Measurements from ENCODE around the gene PTPN7.
"Not testable (repeated sequence)": the region's sequence is repeated elsewhere in the genome, so short reads cannot be mapped to it uniquely, and the experiment has no call there.

Gene PTPN7

GRCh38 chr1:202154148-202154765, 6.1 kb downstream of the PTPN7 start:
- in situ Hi-C loops (cut with HindIII; ENCODE audit: low sequenced_read_pairs), result no loop called here

- in situ Hi-C loops (cut with HindIII; ENCODE audit: low sequenced_read_pairs), result no loop called here
These were observed 7.1 kb downstream of the PTPN7 start for GRCh38 chr1:202153284-202153683.

GRCh38 chr1:202152399-202152798, 8.0 kb downstream of the PTPN7 start:
- in situ Hi-C loops (cut with HindIII; ENCODE audit: low sequenced_read_pairs), result no loop called here

- in situ Hi-C loops (cut with HindIII; ENCODE audit: low sequenced_read_pairs), result no loop called here
These were observed 9.4 kb downstream of the PTPN7 start for GRCh38 chr1:202151045-202151444.

GRCh38 chr1:202150602-202151001, 9.8 kb downstream of the PTPN7 start:
- in situ Hi-C loops (cut with HindIII; ENCODE audit: low sequenced_read_pairs), result no loop called here

- in situ Hi-C loops (cut with HindIII; ENCODE audit: low sequenced_read_pairs), result no loop called here
These were observed 10.2 kb downstream of the PTPN7 start for GRCh38 chr1:202150187-202150586.

- in situ Hi-C loops (cut with HindIII; ENCODE audit: low sequenced_read_pairs), result no loop called here
These were observed 10.8 kb downstream of the PTPN7 start for GRCh38 chr1:202149566-202149965.

GRCh38 chr1:202148391-202148790, 12.0 kb downstream of the PTPN7 start:
- in situ Hi-C loops (cut with HindIII; ENCODE audit: low sequenced_read_pairs), result no loop called here

- in situ Hi-C loops (cut with HindIII; ENCODE audit: low sequenced_read_pairs), result no loop called here
These were observed 13.4 kb downstream of the PTPN7 start for GRCh38 chr1:202146993-202147392.

GRCh38 chr1:202146279-202146678, 14.1 kb downstream of the PTPN7 start:
- in situ Hi-C loops (cut with HindIII; ENCODE audit: low sequenced_read_pairs), result no loop called here

- in situ Hi-C loops (cut with HindIII; ENCODE audit: low sequenced_read_pairs), result not testable (repeated sequence)
These were observed 14.7 kb downstream of the PTPN7 start for GRCh38 chr1:202145744-202146140.

GRCh38 chr1:202145068-202145743, 15.2 kb downstream of the PTPN7 start:
- in situ Hi-C loops (cut with HindIII; ENCODE audit: low sequenced_read_pairs), result no loop called here

- in situ Hi-C loops (cut with HindIII; ENCODE audit: low sequenced_read_pairs), result no loop called here
These were observed 15.9 kb downstream of the PTPN7 start, which contains the start of gene ARL8A for GRCh38 chr1:202144402-202145067. Gene ARL8A, minus strand, starts transcription at chr1:202144737. Its CDS starts 165 bp downstream, at chr1:202144572.

GRCh38 chr1:202143768-202144401, 16.5 kb downstream of the PTPN7 start:
- in situ Hi-C loops (cut with HindIII; ENCODE audit: low sequenced_read_pairs), result no loop called here

GRCh38 chr1:202143011-202143767, 17.2 kb downstream of the PTPN7 start:
- in situ Hi-C loops (cut with HindIII; ENCODE audit: low sequenced_read_pairs), result no loop called here

- in situ Hi-C loops (cut with HindIII; ENCODE audit: low sequenced_read_pairs), result not testable (repeated sequence)
These were observed 18.9 kb downstream of the PTPN7 start for GRCh38 chr1:202141468-202141867.

- in situ Hi-C loops (cut with HindIII; ENCODE audit: low sequenced_read_pairs), result no loop called here
These were observed 19.6 kb downstream of the PTPN7 start for GRCh38 chr1:202140833-202141232.

- in situ Hi-C loops (cut with HindIII; ENCODE audit: low sequenced_read_pairs), result no loop called here
These were observed 25.1 kb downstream of the PTPN7 start for GRCh38 chr1:202135221-202135721.

GRCh38 chr1:202134645-202135172, 25.7 kb downstream of the PTPN7 start:
- in situ Hi-C loops (cut with HindIII; ENCODE audit: low sequenced_read_pairs), result no loop called here

GRCh38 chr1:202133989-202134388, 26.4 kb downstream of the PTPN7 start:
- in situ Hi-C loops (cut with HindIII; ENCODE audit: low sequenced_read_pairs), result no loop called here
